Measurements from ENCODE around the gene GNAL. TPM values are rescaled to one million over a fixed set of nuclear protein-coding genes. Genes with fewer than 3 reads are reported as not detected.
"Not testable (repeated sequence)": the region's sequence is repeated elsewhere in the genome, so short reads cannot be mapped to it uniquely, and the experiment has no call there.

Gene GNAL
- total and polyA plus RNA-seq, 8 donors: under 0.01 to 6.7 (median 1.8) TPM

DNA sequence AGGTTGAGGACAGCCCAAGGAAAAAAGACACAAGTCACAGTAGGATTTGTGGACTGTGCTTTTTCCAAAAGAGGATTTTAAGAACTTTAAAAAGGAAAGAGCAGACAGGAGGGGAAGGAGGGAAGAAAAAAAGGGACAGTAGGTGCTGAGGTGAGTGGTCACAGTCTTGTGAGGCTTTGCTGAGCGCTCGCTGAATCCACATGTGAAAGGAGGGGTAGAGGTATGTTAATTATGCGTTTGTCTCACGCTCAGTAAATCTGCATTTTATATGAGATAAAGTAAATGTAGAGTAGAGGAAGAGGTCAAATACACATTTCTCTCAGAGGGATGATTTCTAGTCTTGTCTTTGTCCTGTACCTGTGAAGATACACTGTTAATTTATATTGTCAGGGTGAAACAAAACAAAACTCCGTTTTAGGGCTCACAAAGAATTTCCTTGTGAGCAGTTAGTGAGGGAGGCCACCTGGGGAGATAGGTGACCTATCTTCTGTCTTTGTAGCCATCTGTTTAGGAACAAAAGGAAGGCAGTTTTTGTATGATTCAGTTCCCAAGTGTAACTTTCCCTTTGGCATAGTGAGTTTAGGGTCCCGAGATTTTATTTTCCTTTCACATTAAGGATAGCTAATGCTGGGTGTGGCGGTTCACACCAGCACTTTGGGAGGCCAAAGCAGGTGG lies 25.3 kb downstream of the GNAL start:
- Histone ChIP-seq H3K4me1 (no peaks in the 10 kb centered on the region), H3K27ac (no peak overlapping the region), H3K4me3 (no peak overlapping the region), H3K36me3 (no peaks in the 10 kb centered on the region), H3K9me3 (peaks cover 0 to 7% (median 0%) of the 10 kb centered on the region in 4 donors), H3K27me3 (peaks cover 0 to 3% (median 0%) of the 10 kb centered on the region in 3 donors)
- WGBS, 5 donors: 60 to 75% (median 70%) methylated on average over 7 of the region's 7 CpGs
- no peak for DNase-seq
- TF ChIP-seq POLR2AphosphoS5 (IDR thresholded peaks at IDR 0.05) (no peak), CTCF (IDR thresholded peaks at IDR 0.05) (no peak), EP300 (IDR thresholded peaks at IDR 0.05) (no peak), POLR2A (IDR thresholded peaks at IDR 0.05) (no peak)
- intact Hi-C loops (cut with DNase I; ENCODE audit: low total_unique reads): no loop called here

- H3K27me3 ChIP-seq; H3K36me3 ChIP-seq; H3K9me3 ChIP-seq; DNase-seq; H3K27ac ChIP-seq; H3K4me3 ChIP-seq; H3K4me1 ChIP-seq; intact Hi-C loops (cut with DNase I; ENCODE audit: low total_unique reads): not testable (repeated sequence)
- 88 to 97% (median 94%) methylated on average over 16 to 24 of the region's 24 CpGs for WGBS, 5 donors
Observed at GRCh38 chr18:11716767-11717315, 27.8 kb downstream of the GNAL start.

- 64 to 75% (median 70%) methylated on average over 2 of the region's 2 CpGs for WGBS, 5 donors
- intact Hi-C loops (cut with DNase I; ENCODE audit: low total_unique reads): no loop called here
- DNase-seq: no peak
Observed at GRCh38 chr18:11719050-11719449, 30.0 kb downstream of the GNAL start.

DNA sequence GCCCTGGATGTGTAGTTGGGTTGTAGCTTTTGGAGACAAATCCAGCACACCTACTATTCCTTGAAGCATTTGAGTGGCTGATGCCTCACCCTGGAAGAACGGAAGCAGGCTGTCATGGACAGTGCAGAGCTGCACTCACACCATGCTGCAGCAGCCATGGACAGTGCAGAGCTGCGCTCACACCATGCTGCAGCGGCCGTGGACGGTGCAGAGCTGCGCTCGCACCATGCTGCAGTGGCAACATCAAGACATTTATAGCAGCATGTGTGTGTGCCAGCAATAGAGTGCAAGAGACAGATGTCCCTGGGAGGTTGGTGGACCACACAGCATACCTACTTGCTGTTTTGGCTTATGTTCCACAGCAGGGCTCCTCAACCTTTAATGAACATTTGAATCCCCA lies 30.6 kb downstream of the GNAL start:
- intact Hi-C loops (cut with DNase I; ENCODE audit: low total_unique reads): no loop called here
- no peaks in the 10 kb centered on the region for H3K4me1 ChIP-seq
- no peak overlapping the region for H3K27ac ChIP-seq
- 75 to 90% (median 88%) methylated on average over 6 to 7 of the region's 7 CpGs; no CpG with 5 or more reads in 1 of the 5 donors for WGBS, 5 donors
- no peak for TF ChIP-seq POLR2AphosphoS5 (IDR thresholded peaks at IDR 0.05)
- TF ChIP-seq EP300 (IDR thresholded peaks at IDR 0.05): no peak
- no peak for TF ChIP-seq CTCF (IDR thresholded peaks at IDR 0.05)
- TF ChIP-seq POLR2A (IDR thresholded peaks at IDR 0.05): no peak
- no peaks in the 10 kb centered on the region for H3K9me3 ChIP-seq
- H3K27me3 ChIP-seq: no peaks in the 10 kb centered on the region
- no peak for DNase-seq
- no peak overlapping the region for H3K4me3 ChIP-seq
- no peaks in the 10 kb centered on the region for H3K36me3 ChIP-seq

More at GRCh38 chr18:11719050-11719449, 30.0 kb downstream of the GNAL start:
- H3K9me3 ChIP-seq: no peaks in the 10 kb centered on the region
- H3K27me3 ChIP-seq: no peaks in the 10 kb centered on the region
- H3K4me3 ChIP-seq: no peak overlapping the region
- no peaks in the 10 kb centered on the region for H3K4me1 ChIP-seq
- no peak for TF ChIP-seq CTCF (IDR thresholded peaks at IDR 0.05)
- no peak for TF ChIP-seq POLR2A (IDR thresholded peaks at IDR 0.05)
- TF ChIP-seq POLR2AphosphoS5 (IDR thresholded peaks at IDR 0.05): no peak
- no peak for TF ChIP-seq EP300 (IDR thresholded peaks at IDR 0.05)
- H3K36me3 ChIP-seq: no peaks in the 10 kb centered on the region
- H3K27ac ChIP-seq: no peak overlapping the region

- H3K27ac ChIP-seq: no peak overlapping the region
- DNase-seq: no peak
- no peak for TF ChIP-seq POLR2AphosphoS5 (IDR thresholded peaks at IDR 0.05)
- H3K9me3 ChIP-seq: no peaks in the 10 kb centered on the region
- no peaks in the 10 kb centered on the region for H3K27me3 ChIP-seq
- no peaks in the 10 kb centered on the region for H3K36me3 ChIP-seq
- intact Hi-C loops (cut with DNase I; ENCODE audit: low total_unique reads): no loop called here
- no peaks in the 10 kb centered on the region for H3K4me1 ChIP-seq
- no peak overlapping the region for H3K4me3 ChIP-seq
- WGBS, 5 donors: 63 to 96% (median 85%) methylated on average over 3 of the region's 3 CpGs
Observed at GRCh38 chr18:11721720-11722119, 32.7 kb downstream of the GNAL start.
